Myocyte (in vitro differentiated cells): ENCODE measurements around the gene ATP2B2. TPM values are rescaled to one million over a fixed set of nuclear protein-coding genes. Genes with fewer than 3 reads are reported as not detected.

ENCODE experiments used
- DNase-seq: peaks from one replicate; pipeline ENCODE4 v3.0.0-alpha.2; 2012; ENCODE audit warnings: low read depth
- total RNA-seq: library from RNA; depleted of rRNA; stranded (reverse); fragments of >200 nt; gene quantifications from 2 replicates; pipeline ENCODE4 v1.2.3, GENCODE V29; 2014

The ATP2B2 gene
- total RNA-seq, 1 donor from 2014 or later: 0.24 TPM

- no peak for DNase-seq
Observed at GRCh38 chr3:10365791-10366190, 139.6 kb downstream of the ATP2B2 start.

GRCh38 chr3:10365316-10365715 lies 140.1 kb downstream of the ATP2B2 start:
- DNase-seq: no peak

GRCh38 chr3:10364806-10365205 lies 140.6 kb downstream of the ATP2B2 start:
- no peak for DNase-seq

GRCh38 chr3:10363935-10364334 lies 141.5 kb downstream of the ATP2B2 start:
- DNase-seq: no peak

- peak; percentile 69 for DNase-seq
Observed at GRCh38 chr3:10361375-10361774, 144.0 kb downstream of the ATP2B2 start.

- no peak for DNase-seq
Observed at GRCh38 chr3:10360478-10360877, 144.9 kb downstream of the ATP2B2 start.

- no peak for DNase-seq
Observed at GRCh38 chr3:10359761-10360161, 145.6 kb downstream of the ATP2B2 start.

- DNase-seq: no peak
Observed at GRCh38 chr3:10358309-10358980, 146.9 kb downstream of the ATP2B2 start.

GRCh38 chr3:10357592-10358308 lies 147.6 kb downstream of the ATP2B2 start:
- DNase-seq: peak; percentile 98

GRCh38 chr3:10357095-10357494 lies 148.3 kb downstream of the ATP2B2 start:
- no peak for DNase-seq

GRCh38 chr3:10356461-10356981 lies 148.9 kb downstream of the ATP2B2 start:
- no peak for DNase-seq

GRCh38 chr3:10354361-10355015 lies 150.9 kb downstream of the ATP2B2 start:
- DNase-seq: peak; percentile 76

- no peak for DNase-seq
Observed at GRCh38 chr3:10353661-10354360, 151.6 kb downstream of the ATP2B2 start.

- no peak for DNase-seq
Observed at GRCh38 chr3:10353160-10353559, 152.2 kb downstream of the ATP2B2 start.

- DNase-seq: no peak
Observed at GRCh38 chr3:10352146-10352911, 153.1 kb downstream of the ATP2B2 start.

- DNase-seq: no peak
Observed at GRCh38 chr3:10351013-10351735, 154.2 kb downstream of the ATP2B2 start.

GRCh38 chr3:10350324-10350985 lies 154.9 kb downstream of the ATP2B2 start:
- DNase-seq: no peak

GRCh38 chr3:10349801-10350200 lies 155.6 kb downstream of the ATP2B2 start:
- DNase-seq: no peak

GRCh38 chr3:10348404-10348721 lies 157.0 kb downstream of the ATP2B2 start:
- no peak for DNase-seq
